H1 (cell line): ENCODE measurements around the gene HDAC9. TPM values are rescaled to one million over a fixed set of nuclear protein-coding genes. Genes with fewer than 3 reads are reported as not detected.

ENCODE experiments used
- CTCF ChIA-PET: fragments of 300-600 bp; sonication (Branson Sonifier 250); formaldehyde crosslinking; loops from one replicate; lab custom pipeline; 2021; ENCODE audit not compliant: partially characterized antibody; lab: Charles Lee
- POLR2A ChIA-PET: fragments of 300-600 bp; sonication (Branson Sonifier 250); formaldehyde crosslinking; loops from one replicate; lab custom pipeline; 2021; ENCODE audit warnings: inconsistent platforms; ENCODE audit not compliant: partially characterized antibody; lab: Charles Lee
- DNase-seq, 2 experiments: peaks; one replicate each; pipeline versions ENCODE4 v3.0.0 to v3.0.0-alpha.2; 2010 to 2022; ENCODE audit warnings: low spot score in 2 of 2, low read depth in 1 of 2, mixed read lengths in 1 of 2
- FAIRE-seq: peaks from 2 replicates; lab custom pipeline; 2011; peaks lifted over from hg19 to GRCh38; lab: Jason Lieb, UNC
- H2AFZ ChIP-seq: 2 replicates; pipeline ENCODE4 v1.8.1; 2012; ENCODE audit warnings: low read length, inconsistent platforms
- H2AK5ac ChIP-seq: 2 replicates; pipeline ENCODE4 v1.6.1; 2013; ENCODE audit warnings: low read depth, low read length
- H2BK120ac ChIP-seq: replicated peaks from 2 replicates; pipeline ENCODE3; 2013; ENCODE audit warnings: low read depth, low read length, inconsistent platforms
- H2BK12ac ChIP-seq: 2 replicates; pipeline ENCODE4 v1.6.1; 2013; ENCODE audit warnings: low read depth, low read length
- H2BK15ac ChIP-seq: 2 replicates; pipeline ENCODE4 v1.6.1; 2013; ENCODE audit warnings: low read length
- H2BK20ac ChIP-seq: 2 replicates; pipeline ENCODE4 v1.6.1; 2013; ENCODE audit warnings: low read length
- H2BK5ac ChIP-seq: 2 replicates; pipeline ENCODE4 v1.6.1; 2013; ENCODE audit warnings: low read depth, low read length
- H3K14ac ChIP-seq: 2 replicates; pipeline ENCODE4 v1.6.1; 2013; ENCODE audit warnings: inconsistent platforms; ENCODE audit not compliant: insufficient read length
- H3K18ac ChIP-seq: 2 replicates; pipeline ENCODE4 v1.6.1; 2013; ENCODE audit warnings: low read length; ENCODE audit errors: extremely low read depth
- H3K23ac ChIP-seq: 2 replicates; pipeline ENCODE4 v1.6.1; 2013; ENCODE audit warnings: inconsistent platforms; ENCODE audit not compliant: insufficient read length
- H3K23me2 ChIP-seq: 2 replicates; pipeline ENCODE4 v1.6.1; 2013; ENCODE audit warnings: low read depth, low read length
- H3K27ac ChIP-seq: 2 replicates; pipeline ENCODE4 v1.6.1; 2011; ENCODE audit warnings: low read depth, low read length, inconsistent platforms
- H3K27me3 ChIP-seq, 4 experiments: replicated peaks in 1 of 4; 1 replicate in 1 of 4; 2 replicates in 3 of 4; pipeline versions ENCODE4 v1.6.1 to v1.8.1; 2011 to 2013; ENCODE audit warnings: low read length in 3 of 4, mild to moderate bottlenecking in 3 of 4, inconsistent platforms in 2 of 4, mixed read lengths in 2 of 4, moderate library complexity in 1 of 4; ENCODE audit not compliant: control insufficient read depth in 3 of 4, insufficient read depth in 3 of 4; ENCODE audit errors: extremely low read depth in 1 of 4
- H3K36me3 ChIP-seq, 4 experiments: 2 replicates each; pipeline versions ENCODE4 v1.6.1 to v1.8.1; 2011 to 2013; ENCODE audit warnings: mild to moderate bottlenecking in 4 of 4, low read length in 3 of 4, moderate library complexity in 2 of 4, control low read depth in 1 of 4, inconsistent platforms in 1 of 4; ENCODE audit not compliant: insufficient read depth in 4 of 4, control insufficient read depth in 2 of 4
- H3K4ac ChIP-seq: replicated peaks from 2 replicates; pipeline ENCODE3; 2013; ENCODE audit warnings: low read length, low read depth, mixed read lengths, inconsistent platforms; ENCODE audit not compliant: insufficient read length
- H3K4me1 ChIP-seq, 4 experiments: replicated peaks in 1 of 4; 1 replicate in 1 of 4; 2 replicates in 3 of 4; pipeline versions ENCODE4 v1.6.1 to v1.8.1; 2011 to 2013; ENCODE audit warnings: low read length in 3 of 4, inconsistent platforms in 2 of 4, mixed read lengths in 1 of 4; ENCODE audit not compliant: insufficient read depth in 4 of 4, control insufficient read depth in 3 of 4
- H3K4me2 ChIP-seq, 2 experiments: 2 replicates each; pipeline versions ENCODE4 v1.6.1 to v1.8.1; 2011 to 2013; ENCODE audit warnings: low read depth in 2 of 2, low read length in 2 of 2, control low read depth in 1 of 2, inconsistent platforms in 1 of 2, mild to moderate bottlenecking in 1 of 2; ENCODE audit not compliant: insufficient read depth in 1 of 2
- H3K4me3 ChIP-seq, 4 experiments: fragments of 200-600, 300-600 bp in 1 of 4; sonication (generic), shearing (Covaris generic), sonication (Bioruptor Twin) in 1 of 4; 2 replicates each; pipeline versions ENCODE4 v1.5.1 to v1.8.1; 2011 to 2016; ENCODE audit warnings: low read length in 4 of 4, low read depth in 3 of 4, control low read depth in 2 of 4, inconsistent platforms in 2 of 4, mild to moderate bottlenecking in 2 of 4, mixed read lengths in 1 of 4, moderate library complexity in 1 of 4; ENCODE audit not compliant: insufficient read depth in 2 of 4; ENCODE audit errors: extremely low read depth in 1 of 4
- H3K56ac ChIP-seq: replicated peaks from 2 replicates; pipeline ENCODE3; 2013; ENCODE audit warnings: low read depth, mild to moderate bottlenecking, mixed read lengths, low read length, inconsistent platforms; ENCODE audit not compliant: insufficient read length
- H3K79me1 ChIP-seq: 2 replicates; pipeline ENCODE4 v1.6.1; 2013; ENCODE audit warnings: low read depth, low read length, control low read depth
- H3K79me2 ChIP-seq, 2 experiments: 2 replicates each; pipeline versions ENCODE4 v1.6.1 to v1.8.1; 2012 to 2013; ENCODE audit warnings: low read length in 2 of 2, mild to moderate bottlenecking in 2 of 2, inconsistent platforms in 1 of 2; ENCODE audit not compliant: insufficient read depth in 2 of 2, control insufficient read depth in 1 of 2
- H3K9ac ChIP-seq, 4 experiments: replicated peaks in 1 of 4; 1 replicate in 1 of 4; 2 replicates in 3 of 4; pipeline versions ENCODE4 v1.6.1 to v1.8.1; 2011 to 2013; ENCODE audit warnings: low read depth in 3 of 4, low read length in 3 of 4, control low read depth in 2 of 4, mild to moderate bottlenecking in 2 of 4, moderate library complexity in 2 of 4, inconsistent platforms in 1 of 4; ENCODE audit errors: extremely low read depth in 1 of 4
- H3K9me3 ChIP-seq, 2 experiments: 2 replicates each; pipeline versions ENCODE4 v1.6.1 to v1.8.1; 2012 to 2013; ENCODE audit warnings: mild to moderate bottlenecking in 2 of 2, moderate library complexity in 2 of 2, control low read depth in 1 of 2, inconsistent platforms in 1 of 2, low read depth in 1 of 2, low read length in 1 of 2, mixed read lengths in 1 of 2; ENCODE audit not compliant: insufficient read depth in 2 of 2
- H4K20me1 ChIP-seq, 2 experiments: replicated peaks in 1 of 2; 2 replicates each; pipeline versions ENCODE3 to v1.8.1; 2011 to 2013; ENCODE audit warnings: inconsistent platforms in 2 of 2, low read length in 2 of 2, mild to moderate bottlenecking in 1 of 2; ENCODE audit not compliant: insufficient read depth in 2 of 2, control insufficient read depth in 1 of 2
- H4K5ac ChIP-seq: 2 replicates; pipeline ENCODE4 v1.6.1; 2013; ENCODE audit warnings: low read length, low read depth, mixed read lengths, inconsistent platforms; ENCODE audit not compliant: insufficient read length
- H4K8ac ChIP-seq: 2 replicates; pipeline ENCODE4 v1.8.0; 2013; ENCODE audit warnings: mild to moderate bottlenecking, moderate library complexity, low read length, inconsistent platforms; ENCODE audit not compliant: insufficient read depth; ENCODE audit errors: extremely low read depth
- H4K91ac ChIP-seq: replicated peaks from 2 replicates; pipeline ENCODE3; 2013; ENCODE audit warnings: low read length, mixed read lengths, inconsistent platforms; ENCODE audit not compliant: insufficient read length
- CHD2 ChIP-seq: IDR thresholded peaks from 2 replicates; pipeline ENCODE4 v1.6.1; 2012; ENCODE audit warnings: low read length, improper control_type of control experiment
- JUND ChIP-seq: IDR thresholded peaks from 2 replicates; pipeline ENCODE4 v1.6.1; 2011; ENCODE audit warnings: mild to moderate bottlenecking, improper control_type of control experiment, low read length
- MAFK ChIP-seq: IDR thresholded peaks from 2 replicates; pipeline ENCODE4 v1.6.1; 2012; ENCODE audit warnings: low read depth, mild to moderate bottlenecking, improper control_type of control experiment, low read length
- SP1 ChIP-seq: IDR thresholded peaks from 2 replicates; pipeline ENCODE4 v1.6.1; 2011; ENCODE audit warnings: low read depth, low read length
- SP4 ChIP-seq: IDR thresholded peaks from 2 replicates; pipeline ENCODE4 v1.6.1; 2012; ENCODE audit warnings: low read length, inconsistent platforms
- WGBS, 2 experiments: shearing (Covaris generic) in 1 of 2; methylation state at CpG; one replicate each; pipeline versions ENCODE4 v1.1.6 to v1.1.7; 2013 to 2015; ENCODE audit warnings: low lambda C conversion rate in 2 of 2, mixed read lengths in 2 of 2, inconsistent platforms in 1 of 2, low coverage in 1 of 2, missing lambda C conversion rate in 1 of 2; ENCODE audit not compliant: insufficient replicate concordance in 2 of 2, insufficient coverage in 1 of 2, insufficient read length in 1 of 2; ENCODE audit errors: extremely low coverage in 1 of 2, missing lambda C conversion rate in 1 of 2; 5-methylcytosine and 5-hydroxymethylcytosine counted together
- polyA plus RNA-seq, 7 experiments: library from polyadenylated mRNA; depleted of rRNA in 3 of 7; stranded (reverse) in 5 of 7; unstranded in 2 of 7; fragments of >200 nt in 5 of 7; fragments of 200-250 nt in 2 of 7; gene quantifications; 1 replicate in 5 of 7; 2 replicates in 1 of 7; 4 replicates in 1 of 7; pipeline versions ENCODE4 v1.2.1 to v1.2.3, GENCODE V29; 2011 to 2013; ENCODE audit warnings: missing spikeins in 2 of 7, mixed read lengths in 2 of 7
- total RNA-seq: library from RNA; stranded (reverse); fragmentation: NEBNext Ultra II Directional; extraction: Animal tissue kit (Norgen Biotek cat#: 25700); gene quantifications from 2 replicates; pipeline ENCODE4 v1.2.1, GENCODE V29; 2021

The HDAC9 gene
- total and polyA plus RNA-seq, 2 of the 8 experiments (the other 6 are each of a cell fraction or from before 2014, with no cell fraction given): 9.5 to 13.1 TPM

- POLR2A ChIA-PET: no interaction called here
- Histone ChIP-seq H3K4me3 (no peak overlapping the region), H3K27me3 (no peaks in the 10 kb centered on the region), H3K79me2 (no peaks in the 10 kb centered on the region), H2BK15ac (no peak overlapping the region), H3K23me2 (no peaks in the 10 kb centered on the region), H4K8ac (no peak overlapping the region), H3K18ac (no peak overlapping the region), H3K23ac (no peak overlapping the region), H3K4me2 (no peak overlapping the region), H2BK120ac (no peak overlapping the region), H3K4me1 (no peaks in the 10 kb centered on the region), H3K79me1 (no peaks in the 10 kb centered on the region), H2BK12ac (no peak overlapping the region), H3K14ac (no peak overlapping the region), H2AK5ac (no peak overlapping the region), H4K5ac (no peak overlapping the region), H3K9ac (no peak overlapping the region), H2AFZ (no peak overlapping the region), H3K27ac (no peak overlapping the region), H3K4ac (no peak overlapping the region), H3K56ac (no peak overlapping the region), H2BK20ac (no peak overlapping the region), H4K91ac (no peak overlapping the region), H3K36me3 (no peaks in the 10 kb centered on the region), H3K9me3 (no peaks in the 10 kb centered on the region), H4K20me1 (no peaks in the 10 kb centered on the region), H2BK5ac (no peak overlapping the region)
- no peak for TF ChIP-seq SP4
- no peak for TF ChIP-seq JUND
- TF ChIP-seq MAFK: no peak
- no peak for TF ChIP-seq CHD2
- TF ChIP-seq SP1: no peak
- no peak for FAIRE-seq
- DNase-seq: no peak
- WGBS, 2 experiments: 80% methylated on average over 2 of the region's 2 CpGs; no CpG with 5 or more reads in 1 of the 2 experiments
- CTCF ChIA-PET: interaction anchor here (0.7 to 1.5 kb wide), 4 partner anchors 18 to 384 kb away, joined by 3 to 6 read pairs (median 5); no protein-coding TSS in a partner anchor
Observed at GRCh38 chr7:18475488-18475887, 20.1 kb upstream of the HDAC9 start.
